Measurements from ENCODE around the gene OSBPL10. TPM values are rescaled to one million over a fixed set of nuclear protein-coding genes. Genes with fewer than 3 reads are reported as not detected.

OSBPL10 gene
- polyA plus RNA-seq, 1 donor from 2014 or later = 2.0 TPM

GRCh38 chr3:31919528-31919927 lies 61.5 kb downstream of the OSBPL10 start:
- Histone ChIP-seq H3K4me2 (ENCODE audit: low read length) (no peak overlapping the region), H3K4me3 (ENCODE audit: low read length) (no peak overlapping the region), H3K9ac (ENCODE audit: low read length) (no peak overlapping the region), H2AFZ (ENCODE audit: low read depth, low read length) (no peak overlapping the region), H3F3A (ENCODE audit: insufficient read depth, low read length, poor library complexity, severe bottlenecking) (no peaks in the 10 kb centered on the region), H3K27me3 (ENCODE audit: insufficient read depth, low read depth, low read length) (no peaks in the 10 kb centered on the region), H3K36me3 (ENCODE audit: insufficient read depth, low read length) (no peaks in the 10 kb centered on the region), H4K20me1 (ENCODE audit: insufficient read depth) (no peaks in the 10 kb centered on the region), H3K79me2 (replicated peaks; ENCODE audit: insufficient read depth, low read length) (no peaks in the 10 kb centered on the region), H3K9me3 (ENCODE audit: low read length) (no peaks in the 10 kb centered on the region), H3K9me2 (ENCODE audit: insufficient read depth, low read length) (no peaks in the 10 kb centered on the region), H3K27ac (ENCODE audit: low read length) (no peak overlapping the region)
- TF ChIP-seq POLR2AphosphoS5 (IDR thresholded peaks at IDR 0.05) (no peak), REST (IDR thresholded peaks at IDR 0.05; ENCODE audit: borderline replicate concordance) (no peak), RAD21 (conservative IDR thresholded peaks at IDR 0.05) (no peak), CTCF (IDR thresholded peaks at IDR 0.05; ENCODE audit: poor library complexity, severe bottlenecking) (no peak), TAF1 (IDR thresholded peaks at IDR 0.05; ENCODE audit: low read depth) (no peak)

- no peak overlapping the region for H2AFZ ChIP-seq (ENCODE audit: low read depth, low read length)
- H3K9me3 ChIP-seq (ENCODE audit: low read length) = no peaks in the 10 kb centered on the region
- no peak overlapping the region for H3K4me3 ChIP-seq (ENCODE audit: low read length)
- no peak overlapping the region for H3K4me2 ChIP-seq (ENCODE audit: low read length)
- no peaks in the 10 kb centered on the region for H3F3A ChIP-seq (ENCODE audit: insufficient read depth, low read length, poor library complexity, severe bottlenecking)
- no peaks in the 10 kb centered on the region for H3K9me2 ChIP-seq (ENCODE audit: insufficient read depth, low read length)
- no peak overlapping the region for H3K9ac ChIP-seq (ENCODE audit: low read length)
- H3K27me3 ChIP-seq (ENCODE audit: insufficient read depth, low read depth, low read length) = no peaks in the 10 kb centered on the region
- H3K79me2 ChIP-seq (replicated peaks; ENCODE audit: insufficient read depth, low read length) = no peaks in the 10 kb centered on the region
- no peaks in the 10 kb centered on the region for H3K36me3 ChIP-seq (ENCODE audit: insufficient read depth, low read length)
- TF ChIP-seq REST (IDR thresholded peaks at IDR 0.05; ENCODE audit: borderline replicate concordance) = no peak
- TF ChIP-seq EZH2 (IDR thresholded peaks at IDR 0.05; ENCODE audit: borderline replicate concordance, insufficient read depth, low read length, poor library complexity, severe bottlenecking) = no peak
- no peak for TF ChIP-seq MXI1 (conservative IDR thresholded peaks at IDR 0.05; ENCODE audit: poor library complexity, severe bottlenecking)
- no peak for TF ChIP-seq TAF1 (IDR thresholded peaks at IDR 0.05; ENCODE audit: low read depth)
- no peak for TF ChIP-seq POLR2AphosphoS5 (IDR thresholded peaks at IDR 0.05)
- no peak for TF ChIP-seq EP300 (conservative IDR thresholded peaks at IDR 0.05; ENCODE audit: poor library complexity, severe bottlenecking)
- no peak for TF ChIP-seq CTCF (IDR thresholded peaks at IDR 0.05; ENCODE audit: poor library complexity, severe bottlenecking)
- TF ChIP-seq RAD21 (conservative IDR thresholded peaks at IDR 0.05) = no peak
- no peak for TF ChIP-seq SMC3 (conservative IDR thresholded peaks at IDR 0.05; ENCODE audit: poor library complexity)
- no peaks in the 10 kb centered on the region for H4K20me1 ChIP-seq (ENCODE audit: insufficient read depth)
- H3K27ac ChIP-seq (ENCODE audit: low read length) = no peak overlapping the region
Measured at GRCh38 chr3:31918179-31919150, 62.6 kb downstream of the OSBPL10 start.

All from neural cell (in vitro differentiated cells).